GM12878 (cell line): ENCODE measurements around the gene TRIM7. TPM values are rescaled to one million over a fixed set of nuclear protein-coding genes. Genes with fewer than 3 reads are reported as not detected.

ENCODE experiments used
- ATAC-seq: fragments of 200-7000 bp; cut with Tn5 transposase; 3 replicates; pipeline ENCODE4 v1.9.1; 2020; ENCODE audit warnings: mild to moderate bottlenecking, moderate library complexity
- BruUV-seq: library from RNA; stranded (reverse); fragments of 400-500 nt; replicated peaks from 2 replicates; lab custom pipeline; 2021; lab: Mats Ljungman, UMichigan
- CTCF ChIA-PET: fragments of 300-600 bp; sonication (Branson Sonifier 250); formaldehyde crosslinking; extraction: SDS; loops from one replicate; lab custom pipeline; 2021; ENCODE audit warnings: inconsistent platforms; lab: Yijun Ruan, JAX
- POLR2A ChIA-PET: fragments of 350-600 bp; formaldehyde crosslinking; extraction: SDS; loops from one replicate; lab custom pipeline; 2021; ENCODE audit warnings: inconsistent platforms; lab: Charles Lee
- RAD21 ChIA-PET: fragments of 300-600 bp; sonication (Branson Sonifier 250); formaldehyde crosslinking; loops from one replicate; lab custom pipeline; 2023; ENCODE audit warnings: antibody characterized with exemption; ENCODE audit not compliant: unreplicated experiment; lab: Charles Lee
- SMC1A ChIA-PET: fragments of 300-600 bp; sonication (Branson Sonifier 250); formaldehyde crosslinking; loops from one replicate; lab custom pipeline; 2023; ENCODE audit not compliant: unreplicated experiment, uncharacterized antibody; lab: Charles Lee
- DNase-seq: peaks from one replicate; pipeline ENCODE4 v3.0.0-alpha.2; 2011; ENCODE audit warnings: low read depth, low spot score
- FAIRE-seq: peaks from 3 replicates; lab custom pipeline; 2011; peaks lifted over from hg19 to GRCh38; lab: Jason Lieb, UNC
- H2AFZ ChIP-seq: 2 replicates; pipeline ENCODE4 v1.6.0; 2011; ENCODE audit warnings: low read depth, low read length, control low read depth; ENCODE audit not compliant: control insufficient read depth
- H3K27ac ChIP-seq: 2 replicates; pipeline ENCODE4 v1.5.1; 2011; ENCODE audit warnings: control low read depth; ENCODE audit not compliant: control insufficient read depth, insufficient read depth
- H3K27me3 ChIP-seq, 2 experiments: replicated peaks in 1 of 2; 2 replicates each; pipeline versions ENCODE4 v1.6.0 to v1.6.1; 2011; ENCODE audit warnings: low read length in 1 of 2; ENCODE audit not compliant: control insufficient read depth in 2 of 2, insufficient read depth in 2 of 2
- H3K36me3 ChIP-seq, 2 experiments: 2 replicates each; pipeline ENCODE4 v1.5.1; 2011; ENCODE audit warnings: low read length in 1 of 2; ENCODE audit not compliant: control insufficient read depth in 2 of 2, insufficient read depth in 2 of 2
- H3K4me1 ChIP-seq: 2 replicates; pipeline ENCODE4 v1.6.1; 2011; ENCODE audit warnings: mild to moderate bottlenecking, low read length, moderate library complexity, mixed read lengths; ENCODE audit not compliant: control insufficient read depth, insufficient read depth
- H3K4me2 ChIP-seq: 2 replicates; pipeline ENCODE4 v1.6.0; 2011; ENCODE audit warnings: control low read depth; ENCODE audit not compliant: control insufficient read depth, insufficient read depth
- H3K4me3 ChIP-seq: fragments of 200-600 bp; sonication (generic); 2 replicates; pipeline ENCODE4 v1.5.1; 2016
- H3K79me2 ChIP-seq: 2 replicates; pipeline ENCODE4 v1.6.0; 2011; ENCODE audit warnings: low read length; ENCODE audit not compliant: control insufficient read depth, insufficient read depth
- H3K9ac ChIP-seq: 2 replicates; pipeline ENCODE4 v1.8.0; 2011; ENCODE audit warnings: low read length, control low read depth, mixed read lengths; ENCODE audit not compliant: control insufficient read depth, insufficient read depth
- H3K9me3 ChIP-seq: replicated peaks from 3 replicates; pipeline ENCODE4 v1.5.1; 2011; ENCODE audit warnings: mild to moderate bottlenecking, low read length; ENCODE audit not compliant: control insufficient read depth, insufficient read depth
- H4K20me1 ChIP-seq: 2 replicates; pipeline ENCODE4 v1.6.0; 2011; ENCODE audit not compliant: control insufficient read depth, insufficient read depth
- CHD4 ChIP-seq: fragments of 200-600 bp; sonication (generic); IDR thresholded peaks from 2 replicates; pipeline ENCODE4 v1.6.1; 2016; ENCODE audit warnings: mild to moderate bottlenecking
- DPF2 ChIP-seq: fragments of 450-650 bp; IDR thresholded peaks from 2 replicates; pipeline ENCODE4 v1.6.1; 2017; ENCODE audit warnings: mild to moderate bottlenecking
- E4F1 ChIP-seq: fragments of 450-650 bp; IDR thresholded peaks from 2 replicates; pipeline ENCODE4 v1.6.1; 2018; ENCODE audit warnings: borderline replicate concordance, mild to moderate bottlenecking; ENCODE audit not compliant: partially characterized antibody
- EP300 ChIP-seq, 2 experiments: fragments of 150-350 bp in 1 of 2; IDR thresholded peaks; 2 replicates each; pipeline ENCODE4 v1.6.1; 2011 to 2012; ENCODE audit warnings: low read depth in 2 of 2, low read length in 2 of 2, borderline replicate concordance in 1 of 2, improper control_type of control experiment in 1 of 2, inconsistent platforms in 1 of 2; ENCODE audit not compliant: control insufficient read depth in 1 of 2
- ETV6 ChIP-seq, 2 experiments: fragments of 450-650 bp in 1 of 2; IDR thresholded peaks in 1 of 2; conservative IDR thresholded peaks in 1 of 2; 2 replicates each; pipeline ENCODE4 v1.6.1; 2014; ENCODE audit warnings: antibody characterized with exemption in 1 of 2, borderline replicate concordance in 1 of 2, low read depth in 1 of 2, mild to moderate bottlenecking in 1 of 2, moderate library complexity in 1 of 2
- HDGF ChIP-seq: fragments of 450-650 bp; IDR thresholded peaks from 2 replicates; pipeline ENCODE4 v1.6.1; 2016; ENCODE audit warnings: antibody characterized with exemption
- KLF5 ChIP-seq: fragments of 450-650 bp; IDR thresholded peaks from 2 replicates; pipeline ENCODE4 v1.6.1; 2014; ENCODE audit warnings: mild to moderate bottlenecking; ENCODE audit not compliant: partially characterized antibody
- MTA2 ChIP-seq: fragments of 450-650 bp; IDR thresholded peaks from 2 replicates; pipeline ENCODE4 v1.6.1; 2016; ENCODE audit warnings: low read depth, mild to moderate bottlenecking, moderate library complexity
- MTA3 ChIP-seq: IDR thresholded peaks from 2 replicates; pipeline ENCODE4 v1.6.1; 2012; ENCODE audit warnings: low read length, inconsistent platforms, borderline replicate concordance
- NR2F1 ChIP-seq: fragments of 450-650 bp; conservative IDR thresholded peaks from 2 replicates; pipeline ENCODE4 v1.6.1; 2017; ENCODE audit warnings: mild to moderate bottlenecking
- SMAD5 ChIP-seq: IDR thresholded peaks from 2 replicates; pipeline ENCODE4 v1.6.1; 2016; ENCODE audit warnings: antibody characterized with exemption, low read depth
- SPI1 ChIP-seq: IDR thresholded peaks from 2 replicates; pipeline ENCODE4 v1.6.1; 2011; ENCODE audit warnings: low read depth, mild to moderate bottlenecking, low read length, moderate library complexity, borderline replicate concordance; ENCODE audit not compliant: insufficient read depth
- TCF3 ChIP-seq: IDR thresholded peaks from 2 replicates; pipeline ENCODE4 v1.6.1; 2012; ENCODE audit warnings: low read depth, mild to moderate bottlenecking, low read length, borderline replicate concordance; ENCODE audit not compliant: insufficient read depth
- ZBTB33 ChIP-seq: fragments of 450-650 bp; IDR thresholded peaks from 2 replicates; pipeline ENCODE4 v1.6.1; 2017; ENCODE audit warnings: mild to moderate bottlenecking
- ZNF217 ChIP-seq: fragments of 450-650 bp; IDR thresholded peaks from 2 replicates; pipeline ENCODE4 v1.6.1; 2017; ENCODE audit warnings: antibody characterized with exemption, mild to moderate bottlenecking
- WGBS: methylation state at CpG from one replicate; pipeline ENCODE4 v1.1.6; 2016; ENCODE audit warnings: low lambda C conversion rate; ENCODE audit not compliant: insufficient replicate concordance, insufficient coverage; ENCODE audit errors: missing lambda C conversion rate; 5-methylcytosine and 5-hydroxymethylcytosine counted together
- in situ Hi-C: fragments of 300-500 bp; cut with MboI; formaldehyde crosslinking; loops from 9 replicates; pipeline ENCODE4 v1.14.3; 2018; ENCODE audit warnings: mixed read lengths
- intact Hi-C: fragments of 100-400 bp; cut with micrococcal nuclease; formaldehyde crosslinking; loops from one replicate; pipeline ENCODE4 v1.14.2; 2022; ENCODE audit not compliant: unreplicated experiment
- polyA plus RNA-seq, 11 experiments: library from polyadenylated mRNA; depleted of rRNA in 4 of 11; unstranded in 6 of 11; stranded (reverse) in 5 of 11; fragments of >200 nt; fragmentation: Nextera tagmentation in 4 of 11; fragmentation: Illumina TruSeq in 1 of 11; extraction: Ambion mirVana in 4 of 11; extraction: Trizol in 1 of 11; gene quantifications; 1 replicate in 1 of 11; 2 replicates in 10 of 11; pipeline versions ENCODE4 v1.2.1 to v1.2.3, GENCODE V29; 2011 to 2016; ENCODE audit warnings: inconsistent platforms in 2 of 11, missing spikeins in 2 of 11, low read depth in 1 of 11
- total RNA-seq, 4 experiments: library from RNA; depleted of rRNA in 3 of 4; stranded (reverse); fragments of >200 nt in 3 of 4; fragmentation: Illumina TruSeq in 1 of 4; extraction: Trizol in 1 of 4; gene quantifications; 2 replicates each; pipeline versions ENCODE4 v1.2.1 to v1.2.3, GENCODE V29; 2013 to 2021

TRIM7 gene
- total and polyA plus RNA-seq, 10 of the 15 experiments (the other 5 are each of a cell fraction or from before 2014, with no cell fraction given), result 0.02 to 1.6 (median 0.41) TPM

GRCh38 chr5:181221792-181222629 lies 17.0 kb upstream of the TRIM7 start (continued):
- TF ChIP-seq SPI1 (no peak), ZNF217 (peak; percentile 94; the same call in 1 of the 2 replicates), DPF2 (peak; percentile 21), MTA3 (no peak), TCF3 (0 out of 2 replicates have a peak, but pooled peaks have one; percentile 59), EP300 (IDR thresholded peaks at IDR 0.05; ENCODE audit: borderline replicate concordance in 1 of 2, control insufficient read depth in 1 of 2, low read depth in 2 of 2, low read length in 2 of 2) (peak in 1 of 2 experiments; percentile 62; a peak in 1 of 4 replicates)

- no peak for FAIRE-seq
- 35% methylated on average over 27 of the region's 27 CpGs for WGBS
- TF ChIP-seq ZBTB33, result 0 out of 2 replicates have a peak, but pooled peaks have one; percentile 15
- no peak for TF ChIP-seq SMAD5
- no peak for TF ChIP-seq E4F1
- TF ChIP-seq CHD4, result 0 out of 2 replicates have a peak, but pooled peaks have one; percentile 13
- TF ChIP-seq HDGF, result no peak
- TF ChIP-seq MTA2, result peak; percentile 18; the same call in 1 of the 2 replicates
- peak; percentile 78 for TF ChIP-seq NR2F1
- TF ChIP-seq KLF5, result no peak
- 0 out of 4 replicates have a peak, but pooled peaks of 1 of the 2 experiments have one; percentile 18 for TF ChIP-seq ETV6 (conservative IDR thresholded peaks at IDR 0.05 in 1 of 2, IDR thresholded peaks at IDR 0.05 in 1 of 2; ENCODE audit: borderline replicate concordance in 1 of 2, low read depth in 1 of 2)
These were observed 16.3 kb upstream of the TRIM7 start for GRCh38 chr5:181221105-181221791.

More at GRCh38 chr5:181221105-181221791, 16.3 kb upstream of the TRIM7 start:
- peak overlapping the region; percentile 29; the same call in 1 of the 2 replicates for H3K4me3 ChIP-seq
- ChIA-PET RAD21 (interaction anchor here (1.1 to 2.6 kb wide), 6 partner anchors 14 to 39 kb away, joined by 3 to 25 read pairs (median 5); no protein-coding TSS in a partner anchor), POLR2A (interaction anchor here (1.1 to 5.1 kb wide), 7 partner anchors 14 to 40 kb away, joined by 4 to 36 read pairs (median 8); partner anchors contain the start of genes RACK1 and TRIM52), CTCF (interaction anchor here (0.8 to 2.6 kb wide), 2 partner anchors 36 to 40 kb away, joined by 3 to 12 read pairs; partner anchors contain the start of gene TRIM52), SMC1A (interaction anchor here (0.6 to 1.9 kb wide), 7 partner anchors 13 to 32 kb away, joined by 3 to 10 read pairs (median 5); no protein-coding TSS in a partner anchor)
- peak overlapping the region; percentile 92 for H3K4me2 ChIP-seq
- intact Hi-C loops, result no loop called here
- in situ Hi-C loops, result no loop called here
- H2AFZ ChIP-seq, result peak overlapping the region; percentile 1; the same call in 1 of the 2 replicates
- peaks cover 21% of the 10 kb centered on the region for H3K79me2 ChIP-seq
- H3K27ac ChIP-seq, result peak overlapping the region; percentile 95
- no TSS peak for BruUV-seq
- H4K20me1 ChIP-seq, result no peaks in the 10 kb centered on the region
- H3K36me3 ChIP-seq, result no peaks in the 10 kb centered on the region
- ATAC-seq (no peak), DNase-seq (peak; percentile 31)
- no peaks in the 10 kb centered on the region for H3K27me3 ChIP-seq
- peaks cover 20% of the 10 kb centered on the region for H3K4me1 ChIP-seq
- peak overlapping the region; percentile 81; the same call in 1 of the 2 replicates for H3K9ac ChIP-seq
- H3K9me3 ChIP-seq, result no peaks in the 10 kb centered on the region
